OCI-LY7 (cell line): Measurements from ENCODE around the gene PPFIA4.

Experiments used
- CTCF ChIP-seq: fragments of 200-600 bp; sonication (generic); conservative IDR thresholded peaks from 2 replicates; pipeline ENCODE4 v1.5.1; 2014; ENCODE audit warnings: mild to moderate bottlenecking, antibody characterized with exemption, low read length, moderate library complexity, mixed read lengths
- EZH2phosphoT487 ChIP-seq: fragments of 200-600 bp; sonication (generic); IDR thresholded peaks from 2 replicates; pipeline ENCODE4 v1.6.1; 2018; ENCODE audit warnings: low read depth, borderline replicate concordance, mild to moderate bottlenecking, mixed run types, antibody characterized with exemption, low read length, moderate library complexity, mixed read lengths

- no peak for TF ChIP-seq CTCF
- TF ChIP-seq EZH2phosphoT487: no peak
Measured at GRCh38 chr1:203048086-203048485, 21.8 kb downstream of the PPFIA4 start.
